Neural cell (in vitro differentiated cells): ENCODE measurements around the gene FEZF2. TPM values are rescaled to one million over a fixed set of nuclear protein-coding genes. Genes with fewer than 3 reads are reported as not detected.
A peak's percentile ranks its signal among the peaks of the same experiment; 100 is the strongest.

ENCODE experiments used
- H2AFZ ChIP-seq: fragments of 200-600, 300-800 bp; sonication (generic), shearing (Covaris generic); 2 replicates; pipeline ENCODE4 v1.6.0; 2014; ENCODE audit warnings: low read depth, mild to moderate bottlenecking, antibody characterized with exemption, low read length, moderate library complexity
- H3F3A ChIP-seq: fragments of 200-600 bp; shearing (Covaris generic); 2 replicates; pipeline ENCODE4 v1.6.1; 2016; ENCODE audit warnings: mild to moderate bottlenecking, moderate library complexity, mixed read lengths, antibody characterized with exemption, low read length; ENCODE audit not compliant: insufficient read depth, poor library complexity, severe bottlenecking
- H3K27ac ChIP-seq: fragments of 200-600, 300-800 bp; sonication (generic), shearing (Covaris generic); 2 replicates; pipeline ENCODE4 v1.5.1; 2014; ENCODE audit warnings: mild to moderate bottlenecking, low read length, moderate library complexity
- H3K27me3 ChIP-seq: fragments of 300-800, 200-600 bp; sonication (generic), shearing (Covaris generic); 2 replicates; pipeline ENCODE4 v1.6.0; 2014; ENCODE audit warnings: mild to moderate bottlenecking, low read depth, low read length, moderate library complexity; ENCODE audit not compliant: insufficient read depth
- H3K36me3 ChIP-seq: fragments of 300-800, 200-600 bp; sonication (generic), shearing (Covaris generic); 2 replicates; pipeline ENCODE4 v1.5.1; 2014; ENCODE audit warnings: mild to moderate bottlenecking, antibody characterized with exemption, low read length, moderate library complexity; ENCODE audit not compliant: insufficient read depth
- H3K4me2 ChIP-seq: fragments of 300-800, 200-600 bp; sonication (generic), shearing (Covaris generic); 2 replicates; pipeline ENCODE4 v1.6.0; 2014; ENCODE audit warnings: mild to moderate bottlenecking, low read length
- H3K4me3 ChIP-seq: fragments of 300-800, 200-600 bp; sonication (generic), shearing (Covaris generic); 2 replicates; pipeline ENCODE4 v1.5.1; 2014; ENCODE audit warnings: mild to moderate bottlenecking, low read length, moderate library complexity
- H3K79me2 ChIP-seq: fragments of 200-600 bp; shearing (Covaris generic); replicated peaks from 2 replicates; pipeline ENCODE4 v1.6.0; 2014; ENCODE audit warnings: mild to moderate bottlenecking, low read length, moderate library complexity; ENCODE audit not compliant: insufficient read depth
- H3K9ac ChIP-seq: fragments of 300-800, 200-600 bp; sonication (generic), shearing (Covaris generic); 2 replicates; pipeline ENCODE4 v1.6.1; 2016; ENCODE audit warnings: mild to moderate bottlenecking, low read length, mixed read lengths
- H3K9me2 ChIP-seq: fragments of 200-600 bp; shearing (Covaris generic); 2 replicates; pipeline ENCODE4 v1.6.1; 2016; ENCODE audit warnings: mild to moderate bottlenecking, low read length, mixed read lengths; ENCODE audit not compliant: insufficient read depth
- H3K9me3 ChIP-seq: fragments of 200-600, 300-800 bp; sonication (generic), shearing (Covaris generic); 2 replicates; pipeline ENCODE4 v1.6.1; 2016; ENCODE audit warnings: mild to moderate bottlenecking, mixed run types, low read length, moderate library complexity, mixed read lengths
- H4K20me1 ChIP-seq: fragments of 200-600 bp; shearing (Covaris generic); 2 replicates; pipeline ENCODE4 v1.6.1; 2016; ENCODE audit warnings: mild to moderate bottlenecking, mixed run types; ENCODE audit not compliant: insufficient read depth
- EP300 ChIP-seq: fragments of 450-650 bp; conservative IDR thresholded peaks from 2 replicates; pipeline ENCODE4 v1.6.1; 2014; ENCODE audit warnings: antibody characterized with exemption, mild to moderate bottlenecking, moderate library complexity; ENCODE audit not compliant: poor library complexity, severe bottlenecking
- EZH2 ChIP-seq: fragments of 200-600, 300-800 bp; shearing (Covaris generic), sonication (generic); IDR thresholded peaks from 2 replicates; pipeline ENCODE4 v1.6.1; 2014; ENCODE audit warnings: antibody characterized with exemption, low read length, borderline replicate concordance, mild to moderate bottlenecking; ENCODE audit not compliant: insufficient read depth, poor library complexity, severe bottlenecking
- MXI1 ChIP-seq: fragments of 450-650 bp; conservative IDR thresholded peaks from 2 replicates; pipeline ENCODE4 v1.6.1; 2014; ENCODE audit warnings: antibody characterized with exemption, mild to moderate bottlenecking; ENCODE audit not compliant: poor library complexity, severe bottlenecking
- POLR2AphosphoS5 ChIP-seq: IDR thresholded peaks from 2 replicates; pipeline ENCODE4 v1.6.1; 2012
- SMC3 ChIP-seq: fragments of 450-650 bp; conservative IDR thresholded peaks from 2 replicates; pipeline ENCODE4 v1.6.1; 2014; ENCODE audit warnings: antibody characterized with exemption, mild to moderate bottlenecking, moderate library complexity; ENCODE audit not compliant: poor library complexity
- TAF1 ChIP-seq: IDR thresholded peaks from 2 replicates; pipeline ENCODE4 v1.6.1; 2012; ENCODE audit warnings: low read depth
- polyA plus RNA-seq: library from polyadenylated mRNA; depleted of rRNA; stranded (reverse); fragments of >200 nt; gene quantifications from 2 replicates; pipeline ENCODE4 v1.2.3, GENCODE V29; 2014

Gene FEZF2
- polyA plus RNA-seq, 1 donor from 2014 or later, result 0.47 TPM

DNA sequence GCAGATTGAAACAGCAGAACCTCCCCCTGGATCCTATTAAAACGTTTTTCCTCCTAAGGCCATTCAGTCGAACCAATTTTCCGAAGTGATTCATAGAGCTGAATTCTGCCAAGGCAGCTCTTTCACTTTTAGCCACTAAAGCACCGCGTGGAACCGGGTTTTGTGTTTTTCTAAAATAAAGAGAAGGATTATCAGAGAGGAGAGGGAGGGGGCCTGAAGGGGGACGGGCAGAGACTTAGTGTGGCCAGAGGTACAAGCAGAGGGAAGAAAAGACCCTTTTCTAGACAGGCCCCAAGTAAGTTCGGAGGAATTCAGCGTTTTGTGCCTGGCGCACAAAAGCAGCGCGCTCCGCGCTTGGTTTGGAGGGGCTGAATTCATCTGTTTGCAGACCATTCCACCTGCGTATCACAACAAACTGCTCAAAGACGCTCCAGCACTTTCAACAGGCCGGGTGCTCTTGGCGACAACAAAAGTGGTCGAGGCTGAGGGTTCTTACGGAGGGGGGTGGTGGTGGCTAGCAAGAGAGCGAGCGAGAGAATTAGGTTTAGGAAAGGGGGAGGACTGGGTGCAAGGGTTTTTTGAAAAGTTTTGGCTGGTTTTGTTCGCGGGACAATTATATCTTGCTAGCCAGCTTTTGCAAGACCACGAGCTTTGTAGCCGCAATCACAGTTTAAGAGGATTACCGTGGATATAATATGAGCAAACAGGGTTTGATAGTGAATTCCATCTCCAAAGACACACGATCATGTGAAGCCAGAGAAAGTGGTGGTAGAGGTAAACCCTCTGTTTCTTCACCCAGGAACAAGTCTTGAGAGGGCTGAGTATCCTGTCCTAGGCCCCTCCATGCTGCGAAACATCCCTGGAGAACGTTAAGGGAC is 1.2 kb upstream of the FEZF2 start:
- Histone ChIP-seq H3K9ac (no peak overlapping the region), H3F3A (peaks cover 11% of the 10 kb centered on the region), H3K36me3 (no peaks in the 10 kb centered on the region), H4K20me1 (no peaks in the 10 kb centered on the region), H3K4me2 (no peak overlapping the region), H3K9me2 (no peaks in the 10 kb centered on the region), H3K4me3 (peak overlapping the region; percentile 51), H3K27ac (no peak overlapping the region), H3K79me2 (no peaks in the 10 kb centered on the region), H3K9me3 (peaks cover 8% of the 10 kb centered on the region), H3K27me3 (peaks cover 100% of the 10 kb centered on the region), H2AFZ (no peak overlapping the region)
- peak; percentile 38 for TF ChIP-seq EZH2
- no peak for TF ChIP-seq EP300

DNA sequence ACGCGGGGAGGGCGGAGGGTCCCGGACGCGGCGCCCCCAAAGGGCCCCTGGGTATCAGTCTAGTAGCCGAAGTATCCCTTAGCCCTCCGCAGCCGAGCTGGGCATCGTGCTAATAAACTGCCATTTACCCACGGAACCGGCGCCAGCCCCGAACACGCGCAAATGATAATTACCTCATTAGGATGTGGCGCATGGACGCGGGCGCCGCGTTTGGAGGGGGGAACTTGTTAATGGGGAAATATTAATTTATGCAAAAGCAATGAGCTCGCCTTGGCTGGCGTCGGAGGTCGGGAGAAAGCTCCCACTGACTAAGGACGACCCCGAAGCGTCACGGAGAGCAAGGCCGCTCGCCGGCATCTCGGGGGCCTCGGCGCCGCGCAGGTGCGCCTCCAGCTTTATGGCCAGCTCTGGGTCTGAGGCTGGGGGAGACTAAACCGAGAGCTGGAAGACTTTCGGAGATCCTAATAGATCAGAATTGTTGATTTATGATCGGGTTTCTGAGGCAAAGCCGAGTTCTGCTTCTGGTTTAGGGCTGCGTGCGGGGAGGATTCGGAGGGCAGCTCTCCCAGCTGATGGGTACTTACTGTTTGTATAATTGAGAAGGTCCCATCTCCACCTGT is 474 bp upstream of the FEZF2 start:
- no peaks in the 10 kb centered on the region for H3K9me2 ChIP-seq
- TF ChIP-seq POLR2AphosphoS5 (peak; percentile 57), MXI1 (no peak), TAF1 (no peak), SMC3 (no peak)
- no peaks in the 10 kb centered on the region for H3K79me2 ChIP-seq
- H3K27ac ChIP-seq, result no peak overlapping the region
- H4K20me1 ChIP-seq, result no peaks in the 10 kb centered on the region
- peaks cover 13% of the 10 kb centered on the region for H3K9me3 ChIP-seq
- peaks cover 11% of the 10 kb centered on the region for H3F3A ChIP-seq
- H3K4me3 ChIP-seq, result peak overlapping the region; percentile 51
- H3K36me3 ChIP-seq, result no peaks in the 10 kb centered on the region
- no peak overlapping the region for H2AFZ ChIP-seq
- peaks cover 100% of the 10 kb centered on the region for H3K27me3 ChIP-seq
- no peak overlapping the region for H3K9ac ChIP-seq
- H3K4me2 ChIP-seq, result no peak overlapping the region

DNA sequence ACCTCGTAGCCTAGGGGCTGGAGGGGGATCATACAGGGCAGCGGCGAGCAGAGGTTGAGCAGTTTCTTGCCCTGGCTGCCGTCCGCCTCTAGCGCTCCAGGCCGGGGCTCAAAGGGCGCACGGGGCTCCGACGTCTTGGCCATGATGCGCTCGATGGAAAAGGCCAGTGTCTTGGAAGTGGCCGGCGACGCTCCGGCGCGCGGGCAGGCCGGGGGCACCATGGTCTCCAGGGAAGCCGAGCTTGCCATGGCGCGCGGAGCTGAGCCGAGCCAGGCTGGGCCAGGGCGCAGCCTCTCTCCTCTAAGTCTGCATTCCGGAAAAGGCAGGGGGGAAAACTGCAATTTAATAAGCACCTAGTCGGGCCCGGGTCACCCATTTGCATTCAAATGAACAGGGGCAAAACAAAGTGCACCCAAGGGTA is 719 bp downstream of the FEZF2 start:
- no peaks in the 10 kb centered on the region for H3K36me3 ChIP-seq
- TF ChIP-seq EZH2, result peak; percentile 67
- no peak for TF ChIP-seq SMC3
- H3K9me2 ChIP-seq, result no peaks in the 10 kb centered on the region
- H3K9ac ChIP-seq, result no peak overlapping the region
- H3K27me3 ChIP-seq, result peaks cover 100% of the 10 kb centered on the region
- H3K4me2 ChIP-seq, result no peak overlapping the region
- H4K20me1 ChIP-seq, result no peaks in the 10 kb centered on the region
- no peak overlapping the region for H3K27ac ChIP-seq
- peaks cover 11% of the 10 kb centered on the region for H3F3A ChIP-seq
- H3K9me3 ChIP-seq, result peaks cover 13% of the 10 kb centered on the region
- H2AFZ ChIP-seq, result no peak overlapping the region
- H3K4me3 ChIP-seq, result peak overlapping the region; percentile 51
- no peaks in the 10 kb centered on the region for H3K79me2 ChIP-seq
